HEK293 (cell line): ENCODE results near the gene DNAJB14.

Experiments used
- CTCF ChIA-PET: fragments of 350-600 bp; formaldehyde crosslinking; extraction: SDS; loops from one replicate; lab custom pipeline; 2021; ENCODE audit warnings: antibody characterized with exemption; lab: Yijun Ruan, JAX
- POLR2A ChIA-PET: fragments of 300-600 bp; formaldehyde crosslinking; extraction: SDS; loops from one replicate; lab custom pipeline; 2020; ENCODE audit warnings: antibody characterized with exemption, inconsistent platforms; lab: Yijun Ruan, JAX
- H3K27ac ChIP-seq: fragments of 200-500 bp; sonication (Bioruptor generic); 2 replicates; pipeline ENCODE4 v1.5.1; 2014; ENCODE audit warnings: low read depth, low read length, control low read depth, inconsistent platforms; ENCODE audit errors: extremely low read depth
- H3K36me3 ChIP-seq, 2 experiments: fragments of 200-500 bp in 1 of 2; sonication (Bioruptor generic) in 1 of 2; 1 replicate in 1 of 2; 2 replicates in 1 of 2; pipeline ENCODE4 v1.5.1; 2014 to 2017; ENCODE audit warnings: inconsistent platforms in 2 of 2, low read length in 2 of 2; ENCODE audit not compliant: control insufficient read depth in 2 of 2, insufficient read depth in 1 of 2
- H3K4me1 ChIP-seq: fragments of 200-500 bp; sonication (Bioruptor generic); 2 replicates; pipeline ENCODE4 v1.5.1; 2014; ENCODE audit warnings: mild to moderate bottlenecking, low read length, inconsistent platforms; ENCODE audit not compliant: control insufficient read depth, insufficient read depth
- H3K4me3 ChIP-seq: 2 replicates; pipeline ENCODE4 v1.5.1; 2011; ENCODE audit warnings: low read depth, mild to moderate bottlenecking, control low read depth, low read length, moderate library complexity
- H3K9me3 ChIP-seq: fragments of 200-500 bp; sonication (Bioruptor generic); 2 replicates; pipeline ENCODE4 v1.5.1; 2014; ENCODE audit warnings: low read depth, low read length, inconsistent platforms; ENCODE audit not compliant: control insufficient read depth, insufficient read depth
- BCL11B ChIP-seq: fragments of 450-650 bp; formaldehyde crosslinking; IDR thresholded peaks from 2 replicates; pipeline ENCODE4 v1.5.1; 2016; ENCODE audit warnings: low read depth, missing biosample characterization, missing genetic modification characterization
- FEZF1 ChIP-seq: fragments of 450-650 bp; formaldehyde crosslinking; IDR thresholded peaks from 2 replicates; pipeline ENCODE4 v1.5.1; 2016; ENCODE audit warnings: missing biosample characterization, missing genetic modification characterization
- HOXD13 ChIP-seq: sonication (generic); formaldehyde crosslinking; IDR thresholded peaks from 2 replicates; pipeline ENCODE4 v1.8.0; 2022; ENCODE audit warnings: missing genetic modification reagents, borderline replicate concordance
- KLF1 ChIP-seq: fragments of 450-650 bp; formaldehyde crosslinking; IDR thresholded peaks from 2 replicates; pipeline ENCODE4 v1.5.1; 2016; ENCODE audit warnings: missing biosample characterization, missing genetic modification characterization
- KLF10 ChIP-seq: fragments of 450-650 bp; IDR thresholded peaks from 2 replicates; pipeline ENCODE4 v1.5.1; 2018; ENCODE audit warnings: missing biosample characterization, mild to moderate bottlenecking, missing genetic modification characterization
- KLF17 ChIP-seq: fragments of 450-650 bp; formaldehyde crosslinking; IDR thresholded peaks from 2 replicates; pipeline ENCODE4 v1.5.1; 2016; ENCODE audit warnings: missing biosample characterization, missing genetic modification characterization
- PATZ1 ChIP-seq: fragments of 450-650 bp; formaldehyde crosslinking; IDR thresholded peaks from 2 replicates; pipeline ENCODE4 v1.5.1; 2016; ENCODE audit warnings: missing biosample characterization, missing genetic modification characterization
- RBAK ChIP-seq: fragments of 450-650 bp; formaldehyde crosslinking; IDR thresholded peaks from 2 replicates; pipeline ENCODE4 v1.5.1; 2016; ENCODE audit warnings: missing biosample characterization, missing genetic modification characterization
- SETDB1 ChIP-seq: IDR thresholded peaks from one replicate; pipeline ENCODE4 v1.6.1; 2017; ENCODE audit warnings: mild to moderate bottlenecking, low read length, moderate library complexity, mixed read lengths; ENCODE audit not compliant: insufficient read length
- SP7 ChIP-seq: fragments of 450-650 bp; formaldehyde crosslinking; IDR thresholded peaks from 2 replicates; pipeline ENCODE4 v1.5.1; 2016; ENCODE audit warnings: missing biosample characterization, missing genetic modification characterization
- WT1 ChIP-seq: fragments of 450-650 bp; formaldehyde crosslinking; IDR thresholded peaks from 2 replicates; pipeline ENCODE4 v1.5.1; 2016; ENCODE audit warnings: missing biosample characterization, missing genetic modification characterization
- ZBTB1 ChIP-seq: fragments of 450-650 bp; formaldehyde crosslinking; IDR thresholded peaks from 2 replicates; pipeline ENCODE4 v1.5.1; 2016; ENCODE audit warnings: missing biosample characterization, missing genetic modification characterization
- ZBTB17 ChIP-seq: fragments of 450-650 bp; formaldehyde crosslinking; IDR thresholded peaks from 2 replicates; pipeline ENCODE4 v1.5.1; 2016; ENCODE audit warnings: missing biosample characterization, missing genetic modification characterization
- ZBTB20 ChIP-seq: fragments of 450-650 bp; formaldehyde crosslinking; IDR thresholded peaks from 2 replicates; pipeline ENCODE4 v1.5.1; 2016; ENCODE audit warnings: missing biosample characterization, missing genetic modification characterization
- ZBTB6 ChIP-seq: fragments of 450-650 bp; formaldehyde crosslinking; IDR thresholded peaks from 2 replicates; pipeline ENCODE4 v1.5.1; 2017; ENCODE audit warnings: missing biosample characterization, missing genetic modification characterization
- ZBTB7A ChIP-seq: fragments of 450-650 bp; formaldehyde crosslinking; IDR thresholded peaks from 2 replicates; pipeline ENCODE4 v1.5.1; 2016; ENCODE audit warnings: low read depth, missing biosample characterization, missing genetic modification characterization
- ZFHX2 ChIP-seq: fragments of 450-650 bp; formaldehyde crosslinking; conservative IDR thresholded peaks from 2 replicates; pipeline ENCODE4 v1.5.1; 2016; ENCODE audit warnings: missing biosample characterization, missing genetic modification characterization
- ZNF112 ChIP-seq: fragments of 450-650 bp; formaldehyde crosslinking; IDR thresholded peaks from 2 replicates; pipeline ENCODE4 v1.5.0; 2017; ENCODE audit warnings: missing biosample characterization, missing genetic modification characterization
- ZNF2 ChIP-seq: fragments of 450-650 bp; formaldehyde crosslinking; IDR thresholded peaks from 2 replicates; pipeline ENCODE4 v1.5.1; 2016; ENCODE audit warnings: missing biosample characterization, missing genetic modification characterization
- ZNF202 ChIP-seq: fragments of 450-650 bp; formaldehyde crosslinking; IDR thresholded peaks from 2 replicates; pipeline ENCODE4 v1.5.1; 2016; ENCODE audit warnings: missing biosample characterization, missing genetic modification characterization, borderline replicate concordance
- ZNF214 ChIP-seq: fragments of 450-650 bp; formaldehyde crosslinking; IDR thresholded peaks from 2 replicates; pipeline ENCODE4 v1.5.1; 2017; ENCODE audit warnings: missing biosample characterization, mild to moderate bottlenecking, missing genetic modification characterization, borderline replicate concordance
- ZNF223 ChIP-seq: fragments of 450-650 bp; formaldehyde crosslinking; IDR thresholded peaks from 2 replicates; pipeline ENCODE4 v1.5.1; 2016; ENCODE audit warnings: missing biosample characterization, missing genetic modification characterization
- ZNF23 ChIP-seq: fragments of 450-650 bp; formaldehyde crosslinking; IDR thresholded peaks from 2 replicates; pipeline ENCODE4 v1.5.1; 2016; ENCODE audit warnings: missing biosample characterization, missing genetic modification characterization, borderline replicate concordance
- ZNF292 ChIP-seq: fragments of 450-650 bp; formaldehyde crosslinking; IDR thresholded peaks from 2 replicates; pipeline ENCODE4 v1.5.1; 2016; ENCODE audit warnings: low read depth, missing biosample characterization, missing genetic modification characterization, borderline replicate concordance
- ZNF416 ChIP-seq: fragments of 450-650 bp; formaldehyde crosslinking; IDR thresholded peaks from 2 replicates; pipeline ENCODE4 v1.5.1; 2016; ENCODE audit warnings: missing biosample characterization, missing genetic modification characterization
- ZNF521 ChIP-seq: fragments of 450-650 bp; formaldehyde crosslinking; IDR thresholded peaks from 2 replicates; pipeline ENCODE4 v1.5.1; 2017; ENCODE audit warnings: missing biosample characterization, mild to moderate bottlenecking, missing genetic modification characterization
- ZNF600 ChIP-seq: fragments of 450-650 bp; formaldehyde crosslinking; IDR thresholded peaks from 2 replicates; pipeline ENCODE4 v1.5.1; 2016; ENCODE audit warnings: missing biosample characterization, missing genetic modification characterization
- ZNF692 ChIP-seq: fragments of 450-650 bp; formaldehyde crosslinking; IDR thresholded peaks from 2 replicates; pipeline ENCODE4 v1.5.1; 2016; ENCODE audit warnings: missing biosample characterization, missing genetic modification characterization
- ZSCAN16 ChIP-seq: fragments of 450-650 bp; formaldehyde crosslinking; IDR thresholded peaks from 2 replicates; pipeline ENCODE4 v1.5.1; 2016; ENCODE audit warnings: missing biosample characterization, missing genetic modification characterization
- ZSCAN30 ChIP-seq: fragments of 450-650 bp; IDR thresholded peaks from 2 replicates; pipeline ENCODE4 v1.5.1; 2018; ENCODE audit warnings: missing biosample characterization, mild to moderate bottlenecking, missing genetic modification characterization, moderate library complexity

Gene DNAJB14

GRCh38 chr4:99946356-99947189 is at the start of gene DNAJB14 (continued):
- 0 out of 2 replicates have a peak, but pooled peaks have one; percentile 23 for TF ChIP-seq ZNF692 (tag by site-specific recombination)
- TF ChIP-seq ZNF214 (tag by site-specific recombination), result no peak
- peak; percentile 76 for TF ChIP-seq BCL11B (tag by site-specific recombination)
- TF ChIP-seq ZBTB1 (tag by site-specific recombination), result no peak
- no peak for TF ChIP-seq ZNF292 (tag by site-specific recombination)
- peak; percentile 68; the same call in 1 of the 2 replicates for TF ChIP-seq ZBTB17 (tag by site-specific recombination)
- TF ChIP-seq ZSCAN30 (tag by site-specific recombination), result 0 out of 2 replicates have a peak, but pooled peaks have one; percentile 35
- no peak for TF ChIP-seq ZNF23
- no peak for TF ChIP-seq KLF1 (tag by site-specific recombination)
- no peak for TF ChIP-seq FEZF1 (tag by site-specific recombination)
- TF ChIP-seq ZBTB20 (tag by site-specific recombination), result peak; percentile 92
- no peak for TF ChIP-seq SP7 (tag by site-specific recombination)
- no peak for TF ChIP-seq ZSCAN16 (tag by site-specific recombination)
- TF ChIP-seq KLF10 (tag by site-specific recombination), result peak; percentile 58; the same call in 1 of the 2 replicates
- TF ChIP-seq ZBTB6 (tag by site-specific recombination), result no peak
- TF ChIP-seq ZNF600 (tag by site-specific recombination), result peak; percentile 66
- no peak for TF ChIP-seq ZNF202 (tag by site-specific recombination)
- TF ChIP-seq ZNF223 (tag by site-specific recombination), result no peak
- no peak for TF ChIP-seq SETDB1

GRCh38 chr4:99991741-99992140 is 45.3 kb upstream of the DNAJB14 start:
- no peaks in the 10 kb centered on the region for H3K36me3 ChIP-seq
- POLR2A ChIA-PET, result no interaction called here
- no peak overlapping the region for H3K27ac ChIP-seq
- no peak overlapping the region for H3K4me3 ChIP-seq
- CTCF ChIA-PET, result interaction anchor here (0.8 kb wide), 1 partner anchor 428 kb away, joined by 3 read pairs; no protein-coding TSS in a partner anchor
- H3K4me1 ChIP-seq, result no peaks in the 10 kb centered on the region
- TF ChIP-seq ZNF416 (tag by site-specific recombination), result no peak
- no peak for TF ChIP-seq ZFHX2
- H3K9me3 ChIP-seq, result no peaks in the 10 kb centered on the region

GRCh38 chr4:99987681-99988080 is 41.3 kb upstream of the DNAJB14 start:
- H3K9me3 ChIP-seq, result no peaks in the 10 kb centered on the region
- no peak overlapping the region for H3K4me3 ChIP-seq
- ChIA-PET CTCF (no interaction called here), POLR2A (no interaction called here)
- H3K36me3 ChIP-seq, result no peaks in the 10 kb centered on the region
- H3K4me1 ChIP-seq, result no peaks in the 10 kb centered on the region
- no peak overlapping the region for H3K27ac ChIP-seq
- TF ChIP-seq KLF1 (tag by site-specific recombination) (no peak), ZBTB17 (tag by site-specific recombination) (no peak), WT1 (no peak), ZNF521 (tag by site-specific recombination) (no peak), ZNF2 (no peak), KLF17 (no peak), ZNF112 (tag by site-specific recombination) (no peak), ZBTB7A (tag by site-specific recombination) (no peak), RBAK (no peak), PATZ1 (no peak), HOXD13 (CRISPR knock-in tag) (no peak)
